ENCODE data around the gene MYRF. TPM values are rescaled to one million over a fixed set of nuclear protein-coding genes. Genes with fewer than 3 reads are reported as not detected.

Gene MYRF
- total RNA-seq, 1 experiment from 2014 or later: 0.30 TPM

DNA sequence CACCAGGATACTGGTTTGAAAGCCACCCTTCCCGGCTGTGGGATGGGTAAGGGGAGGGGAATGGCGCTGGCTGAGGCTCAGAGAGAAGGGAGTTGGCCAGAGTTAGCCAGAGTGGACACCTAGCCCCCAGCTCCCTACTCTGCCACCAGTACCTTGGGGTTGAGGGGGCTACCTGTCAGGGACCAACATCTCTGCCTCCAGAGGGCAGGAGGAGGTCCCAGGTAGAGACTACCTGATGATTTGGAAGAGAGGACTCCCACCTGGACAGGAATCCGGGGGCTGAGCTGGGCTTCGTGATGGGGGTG, 3.7 kb downstream of the MYRF start:
- DNase-seq (ENCODE audit: extremely low read depth, low read depth): no peak

DNA sequence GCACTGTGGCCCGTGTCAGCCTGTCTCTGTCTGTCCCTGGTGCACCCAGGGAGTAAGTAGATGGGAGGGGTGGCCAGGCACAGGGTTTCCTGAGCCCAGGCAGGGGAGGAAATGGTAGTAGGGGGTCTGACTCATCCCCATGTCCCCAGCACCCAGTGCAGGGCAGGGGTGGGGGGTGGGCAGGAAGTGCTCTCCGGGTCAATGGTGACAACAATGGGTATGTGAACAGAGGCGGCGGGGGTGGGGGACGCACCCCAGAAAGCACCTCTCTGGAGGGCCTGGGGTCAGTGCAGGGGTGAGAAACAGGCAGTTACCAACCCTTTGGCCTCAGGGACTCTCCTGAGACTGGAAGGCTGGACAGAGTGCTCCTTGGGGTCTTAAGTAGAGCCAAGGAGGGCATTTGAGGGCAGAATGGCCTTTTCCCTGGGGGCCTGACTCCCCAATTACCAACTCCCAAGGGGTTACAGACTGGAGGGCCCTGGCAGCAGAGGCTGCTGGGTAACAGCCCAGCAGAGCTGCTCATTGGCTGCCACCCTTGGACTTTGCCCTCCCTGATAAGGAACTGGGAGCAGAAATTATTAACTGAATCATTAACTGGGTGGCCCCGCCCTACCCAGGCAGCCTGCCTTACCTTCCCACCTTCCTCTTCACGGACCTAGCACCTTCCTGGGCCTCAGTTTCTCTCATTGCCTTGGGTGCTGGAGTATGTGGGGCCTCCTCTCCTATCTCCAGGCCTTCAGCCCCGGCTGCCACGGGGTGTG, 4.2 kb downstream of the MYRF start:
- no peak for DNase-seq (ENCODE audit: extremely low read depth, low read depth)

- no peak for DNase-seq (ENCODE audit: extremely low read depth, low read depth)
Observed at GRCh38 chr11:61757213-61757862, 4.9 kb downstream of the MYRF start.

DNA sequence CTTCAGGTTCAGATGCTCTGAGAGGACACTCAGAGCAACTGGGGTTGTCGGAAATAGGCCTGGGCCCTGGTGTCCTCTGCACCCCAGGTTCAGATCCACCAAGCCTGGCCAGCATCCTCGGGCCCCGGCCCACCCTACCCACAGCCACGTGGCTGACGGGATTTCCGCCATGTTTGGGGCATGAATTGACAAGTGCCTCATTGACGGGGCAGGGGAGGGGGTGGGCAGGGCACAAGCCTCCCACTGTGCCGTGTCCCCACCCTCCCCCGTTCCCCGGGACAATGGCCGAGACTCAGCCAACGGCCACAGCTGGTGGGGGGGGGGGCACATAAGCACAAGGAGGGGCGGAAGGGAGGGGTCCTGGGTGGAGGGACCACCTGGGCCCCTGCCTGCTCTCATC, 8.5 kb downstream of the MYRF start:
- no peak for DNase-seq (ENCODE audit: extremely low read depth, low read depth)

DNA sequence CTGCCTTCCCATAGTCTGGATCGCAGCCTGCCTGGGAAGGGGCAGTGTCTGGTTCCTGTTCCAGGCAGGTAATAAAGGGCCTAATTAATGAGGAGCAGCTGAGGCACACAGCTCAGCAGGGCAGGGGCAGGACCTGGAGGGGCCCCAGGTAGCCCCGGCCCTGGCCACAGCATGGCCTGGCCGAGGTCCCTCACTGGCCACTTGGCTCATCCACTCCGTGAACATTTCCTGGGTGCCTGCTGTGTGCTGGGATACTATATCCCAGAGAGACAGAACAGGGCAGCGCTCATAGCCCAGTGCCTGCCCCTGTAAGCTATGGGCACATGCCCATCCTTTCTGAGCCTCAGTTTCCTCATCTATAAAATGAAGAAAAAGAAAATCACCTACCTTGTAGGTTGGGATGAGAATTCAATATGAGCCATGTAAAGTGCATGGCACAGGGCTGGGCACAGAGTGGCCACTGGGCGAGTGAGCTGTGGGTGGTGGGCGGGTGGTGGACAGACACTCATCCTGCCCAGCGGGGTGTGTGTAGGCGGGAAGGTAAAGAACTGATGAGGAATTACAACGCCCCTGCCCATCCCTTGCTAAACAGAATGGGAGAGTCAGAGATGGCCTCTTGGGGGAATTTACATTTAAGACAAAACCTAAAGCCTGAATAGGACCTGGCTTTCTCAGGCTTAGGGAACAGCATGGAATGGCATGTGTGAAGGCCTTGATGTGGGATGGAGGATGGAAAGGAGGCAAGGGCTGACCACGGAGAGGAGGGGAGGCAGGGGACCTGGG, 9.2 kb downstream of the MYRF start:
- DNase-seq (ENCODE audit: extremely low read depth, low read depth): no peak

- DNase-seq (ENCODE audit: extremely low read depth, low read depth): no peak
Observed at GRCh38 chr11:61762223-61762615, 9.8 kb downstream of the MYRF start.

GRCh38 chr11:61762798-61763197, 10.4 kb downstream of the MYRF start:
- no peak for DNase-seq (ENCODE audit: extremely low read depth, low read depth)

- DNase-seq (ENCODE audit: extremely low read depth, low read depth): no peak
Observed at GRCh38 chr11:61763930-61764605, 11.6 kb downstream of the MYRF start.

DNA sequence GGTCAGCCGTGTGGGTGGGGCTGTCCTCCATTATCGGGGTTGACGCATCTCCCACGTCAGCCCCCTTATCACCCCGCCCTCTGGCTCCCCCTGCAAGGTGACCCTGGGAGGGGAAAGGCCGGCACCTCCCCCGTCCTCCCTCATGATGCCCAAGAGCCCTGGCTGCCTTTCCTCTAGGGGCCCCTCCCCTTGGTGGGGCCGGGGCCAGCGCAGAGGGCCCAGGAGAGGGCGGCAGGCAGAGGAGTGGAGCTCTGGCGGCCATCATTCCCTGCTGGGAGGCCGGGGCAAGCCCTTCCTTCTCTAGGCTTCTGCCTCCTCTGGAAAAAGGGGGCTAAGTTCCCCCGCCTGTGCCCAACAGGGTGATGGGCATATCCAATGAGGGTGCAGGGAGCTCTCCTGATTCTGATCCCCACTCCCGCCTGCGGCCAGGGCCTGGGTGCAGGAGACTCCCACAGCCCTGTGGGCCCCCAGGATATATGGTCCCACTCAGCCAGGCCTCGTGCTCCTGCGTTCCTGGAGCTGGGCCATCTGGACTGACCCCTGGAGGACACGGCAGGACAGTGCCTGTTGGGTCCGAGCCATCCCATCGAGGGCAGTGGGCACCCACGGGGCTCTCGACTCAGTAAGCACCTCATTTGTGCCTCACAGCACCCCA, 12.3 kb downstream of the MYRF start:
- no peak for DNase-seq (ENCODE audit: extremely low read depth, low read depth)

- no peak for DNase-seq (ENCODE audit: extremely low read depth, low read depth)
Observed at GRCh38 chr11:61765550-61766253, 13.3 kb downstream of the MYRF start.

GRCh38 chr11:61766353-61766841, 14.0 kb downstream of the MYRF start:
- DNase-seq (ENCODE audit: extremely low read depth, low read depth): no peak

- no peak for DNase-seq (ENCODE audit: extremely low read depth, low read depth)
Observed at GRCh38 chr11:61768376-61769076, 16.1 kb downstream of the MYRF start.

GRCh38 chr11:61769169-61769920, 16.9 kb downstream of the MYRF start:
- DNase-seq (ENCODE audit: extremely low read depth, low read depth): no peak

DNA sequence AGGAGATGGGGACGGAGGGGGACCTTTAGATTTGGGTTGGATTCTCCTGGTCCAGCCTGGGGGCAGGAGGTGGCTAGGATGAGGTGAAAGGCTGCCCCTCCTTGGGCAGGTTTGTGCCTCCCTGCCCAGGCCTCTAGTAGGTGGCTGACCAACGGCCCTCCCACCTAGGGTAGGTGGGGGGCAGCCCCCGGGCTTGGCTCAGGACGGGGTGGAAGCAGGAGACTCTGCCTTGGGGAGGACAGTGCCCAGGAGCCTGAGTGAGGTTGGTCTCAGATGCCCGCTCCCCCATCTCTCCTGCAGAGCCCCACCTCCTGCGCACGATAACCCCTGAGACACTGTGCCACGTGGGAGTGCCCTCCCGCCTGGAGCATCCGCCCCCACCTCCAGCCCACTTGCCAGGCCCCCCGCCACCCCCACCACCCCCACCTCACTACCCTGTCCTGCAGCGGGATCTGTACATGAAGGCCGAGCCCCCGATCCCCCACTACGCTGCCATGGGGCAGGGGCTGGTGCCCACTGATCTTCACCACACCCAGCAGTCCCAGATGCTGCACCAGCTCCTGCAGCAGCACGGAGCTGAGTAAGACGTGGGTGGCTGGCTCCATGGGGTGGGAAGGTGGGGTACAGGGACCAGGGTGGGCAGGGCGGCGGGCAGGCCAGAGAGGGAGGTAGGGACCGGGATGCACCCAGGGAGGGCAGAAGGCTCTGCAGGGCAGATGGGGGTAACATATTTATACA, 17.7 kb downstream of the MYRF start:
- DNase-seq (ENCODE audit: extremely low read depth, low read depth): no peak

DNA sequence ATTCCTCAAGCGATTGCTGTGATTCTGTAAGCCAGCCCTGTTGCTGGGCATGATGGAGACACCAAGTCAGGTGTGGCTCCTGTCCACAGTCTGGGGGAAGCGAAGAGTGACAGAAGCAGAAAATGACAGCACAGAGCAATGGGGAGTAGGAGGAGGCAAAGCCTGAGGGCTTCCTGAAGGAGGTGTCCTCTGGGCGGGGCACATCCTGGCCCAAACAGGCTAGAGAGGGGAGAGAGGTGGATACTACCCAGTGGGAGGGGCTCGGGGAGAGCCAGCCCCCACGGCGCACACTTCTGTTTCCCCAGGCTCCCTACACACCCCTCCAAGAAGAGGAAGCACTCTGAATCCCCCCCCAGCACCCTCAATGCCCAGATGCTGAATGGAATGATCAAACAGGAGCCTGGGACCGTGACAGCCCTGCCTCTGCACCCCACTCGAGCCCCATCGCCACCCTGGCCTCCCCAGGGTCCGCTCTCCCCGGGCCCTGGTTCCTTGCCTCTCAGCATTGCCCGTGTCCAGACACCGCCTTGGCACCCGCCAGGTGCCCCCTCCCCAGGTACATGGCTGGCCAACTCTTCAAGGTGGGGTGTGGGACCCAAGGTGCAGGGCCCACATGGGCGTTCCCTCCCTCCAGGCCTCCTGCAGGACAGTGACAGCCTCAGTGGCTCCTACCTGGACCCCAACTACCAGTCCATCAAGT, 18.9 kb downstream of the MYRF start:
- no peak for DNase-seq (ENCODE audit: extremely low read depth, low read depth)

- no peak for DNase-seq (ENCODE audit: extremely low read depth, low read depth)
Observed at GRCh38 chr11:61771985-61772455, 19.6 kb downstream of the MYRF start.

- no peak for DNase-seq (ENCODE audit: extremely low read depth, low read depth)
Observed at GRCh38 chr11:61773356-61773755, 20.9 kb downstream of the MYRF start.

Measured in NCI-H460 (cell line).